ENCODE results near the gene CLEC18C. TPM values are rescaled to one million over a fixed set of nuclear protein-coding genes. Genes with fewer than 3 reads are reported as not detected.
"Not testable (repeated sequence)": the region's sequence is repeated elsewhere in the genome, so short reads cannot be mapped to it uniquely, and the experiment has no call there.

CLEC18C gene
- total and polyA plus RNA-seq, 9 donors = 0.07 to 0.50 (median 0.25) TPM; not detected in 2

GRCh38 chr16:70199170-70199569 is 25.6 kb downstream of the CLEC18C start:
- 82 to 84% (median 82%) methylated on average over 9 of the region's 9 CpGs for WGBS, 3 donors
- intact Hi-C loops (cut with DNase I); H3K27ac ChIP-seq: not testable (repeated sequence)

DNA sequence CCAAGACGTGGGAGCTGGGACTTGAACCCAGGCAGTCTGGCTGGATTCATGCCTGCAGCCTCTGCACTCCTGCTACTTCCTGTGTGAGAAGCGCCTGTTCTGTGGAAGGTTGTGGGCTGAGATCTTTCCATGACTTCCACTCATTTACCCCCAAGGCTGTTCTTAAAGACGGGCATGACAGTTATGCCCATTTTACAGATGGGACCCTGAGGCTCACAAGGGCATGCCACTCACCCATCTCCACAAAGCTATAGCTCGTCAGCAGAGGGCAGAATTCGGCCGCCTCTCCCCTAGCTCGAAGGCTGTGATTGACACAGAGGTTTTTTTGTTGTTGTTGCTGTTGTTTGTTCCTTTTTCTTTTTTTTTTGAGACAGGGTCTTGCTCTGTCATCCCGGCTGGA is 26.5 kb downstream of the CLEC18C start:
- intact Hi-C loops (cut with DNase I); H3K9me3 ChIP-seq; H3K36me3 ChIP-seq; H3K4me1 ChIP-seq (ENCODE audit: insufficient read depth); H3K27me3 ChIP-seq; H3K27ac ChIP-seq; DNase-seq; H3K4me3 ChIP-seq: not testable (repeated sequence)
- WGBS, 3 donors = 80 to 86% (median 83%) methylated on average over 8 of the region's 8 CpGs

More at GRCh38 chr16:70199170-70199569, 25.6 kb downstream of the CLEC18C start:
- not testable (repeated sequence) for DNase-seq; H3K27me3 ChIP-seq; H3K9me3 ChIP-seq; H3K4me1 ChIP-seq (ENCODE audit: insufficient read depth); H3K4me3 ChIP-seq; H3K36me3 ChIP-seq

DNA sequence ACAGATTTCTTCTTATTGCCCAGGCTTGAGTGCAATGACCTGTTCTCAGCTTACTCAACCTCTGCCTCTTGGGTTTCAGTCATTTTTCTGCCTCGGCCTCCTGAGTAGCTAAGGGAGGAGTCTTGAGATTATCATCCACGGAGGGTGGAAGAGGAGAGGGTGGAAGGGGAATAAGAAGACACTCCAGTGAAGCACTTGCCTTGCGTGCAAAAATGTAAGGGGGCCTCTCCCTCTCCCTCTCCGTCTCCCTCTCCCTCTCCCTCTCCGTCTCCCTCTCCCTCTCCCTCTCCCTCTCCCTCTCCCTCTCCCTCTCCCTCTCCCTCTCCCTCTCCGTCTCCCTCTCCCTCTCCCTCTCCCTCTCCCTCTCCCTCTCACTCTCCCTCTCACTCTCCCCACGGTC is 29.9 kb downstream of the CLEC18C start:
- intact Hi-C loops (cut with DNase I); H3K4me1 ChIP-seq (ENCODE audit: insufficient read depth); DNase-seq; H3K27ac ChIP-seq; H3K36me3 ChIP-seq; H3K4me3 ChIP-seq; H3K27me3 ChIP-seq; H3K9me3 ChIP-seq: not testable (repeated sequence)
- WGBS, 3 donors = 56 to 66% (median 61%) methylated on average over 4 to 5 of the region's 7 CpGs

DNA sequence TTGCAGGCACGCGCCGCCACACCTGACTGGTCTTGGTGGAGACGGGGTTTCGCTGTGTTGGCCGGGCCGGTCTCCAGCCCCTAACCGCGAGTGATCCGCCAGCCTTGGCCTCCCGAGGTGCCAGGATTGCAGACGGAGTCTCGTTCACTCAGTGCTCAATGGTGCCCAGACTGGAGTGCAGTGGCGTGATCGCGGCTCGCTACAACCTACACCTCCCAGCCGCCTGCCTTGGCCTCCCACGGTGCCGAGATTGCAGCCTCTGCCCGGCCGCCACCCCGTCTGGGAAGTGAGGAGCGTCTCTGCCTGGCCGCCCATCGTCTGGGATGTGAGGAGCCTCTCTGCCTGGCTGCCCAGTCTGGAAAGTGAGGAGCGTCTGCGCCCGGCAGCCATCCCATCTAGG is 30.4 kb downstream of the CLEC18C start:
- H3K36me3 ChIP-seq; DNase-seq; H3K4me3 ChIP-seq; intact Hi-C loops (cut with DNase I); H3K27ac ChIP-seq; H3K9me3 ChIP-seq; H3K4me1 ChIP-seq (ENCODE audit: insufficient read depth); H3K27me3 ChIP-seq: not testable (repeated sequence)
- 95 to 97% (median 96%) methylated on average over 16 to 19 of the region's 29 CpGs for WGBS, 3 donors

DNA sequence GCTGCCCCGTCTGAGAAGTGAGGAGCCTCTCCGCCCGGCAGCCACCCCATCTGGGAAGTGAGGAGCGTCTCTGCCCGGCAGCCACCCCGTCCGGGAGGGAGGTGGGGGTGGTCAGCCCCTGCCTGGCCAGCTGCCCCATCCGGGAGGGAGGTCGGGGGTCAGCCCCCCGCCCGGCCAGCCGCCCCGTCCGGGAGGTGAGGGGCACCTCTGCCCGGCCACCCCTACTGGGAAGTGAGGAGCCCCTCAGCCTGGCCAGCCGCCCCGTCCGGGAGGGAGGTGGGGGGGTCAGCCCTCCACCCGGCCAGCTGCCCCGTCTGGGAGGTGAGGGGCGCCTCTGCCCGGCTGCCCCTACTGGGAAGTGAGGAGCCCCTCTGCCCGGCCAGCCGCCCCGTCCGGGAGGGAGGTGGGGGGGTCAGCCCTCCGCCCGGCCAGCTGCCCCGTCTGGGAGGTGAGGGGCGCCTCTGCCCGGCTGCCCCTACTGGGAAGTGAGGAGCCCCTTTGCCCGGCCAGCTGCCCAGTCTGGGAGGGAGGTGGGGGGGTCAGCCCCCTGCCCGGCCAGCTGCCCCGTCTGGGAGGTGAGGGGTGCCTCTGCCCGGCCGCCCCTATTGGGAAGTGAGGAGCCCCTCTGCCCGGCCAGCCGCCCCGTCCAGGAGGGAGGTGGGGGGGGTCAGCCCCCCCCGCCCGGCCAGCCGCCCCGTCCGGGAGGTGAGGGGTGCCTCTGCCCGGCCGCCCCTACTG is 31.2 kb downstream of the CLEC18C start:
- H3K36me3 ChIP-seq = not testable (repeated sequence)
- WGBS, 3 donors = 91 to 100% (median 100%) methylated on average over 3 to 43 of the region's 46 CpGs

DNA sequence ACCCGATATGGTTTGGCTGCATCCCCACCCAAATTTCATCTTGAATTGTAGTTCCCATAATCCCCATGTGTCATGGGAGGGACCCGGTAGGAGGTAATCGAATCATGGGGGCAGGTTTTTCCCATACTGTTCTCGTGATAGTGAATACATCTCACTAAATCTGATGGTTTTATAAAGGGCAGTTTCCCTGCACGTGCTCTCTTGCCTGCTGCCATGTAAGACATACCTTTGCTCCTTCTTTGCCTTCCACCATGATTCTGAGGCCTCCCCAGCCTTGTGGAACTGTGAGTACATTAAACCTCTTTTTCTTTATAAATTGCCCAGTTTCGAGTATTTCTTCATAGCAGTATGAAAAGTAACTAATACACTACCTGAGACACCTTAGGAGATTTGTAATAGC is 32.8 kb downstream of the CLEC18C start:
- H3K36me3 ChIP-seq; H3K9me3 ChIP-seq; H3K27me3 ChIP-seq; H3K27ac ChIP-seq; H3K4me1 ChIP-seq (ENCODE audit: insufficient read depth); DNase-seq; H3K4me3 ChIP-seq; intact Hi-C loops (cut with DNase I): not testable (repeated sequence)
- WGBS, 3 donors = 93 to 98% (median 97%) methylated on average over 6 of the region's 6 CpGs

More for the DNA sequence above, 31.2 kb downstream of the CLEC18C start:
- H3K4me1 ChIP-seq (ENCODE audit: insufficient read depth); DNase-seq; intact Hi-C loops (cut with DNase I); H3K4me3 ChIP-seq; H3K27ac ChIP-seq; H3K9me3 ChIP-seq; H3K27me3 ChIP-seq: not testable (repeated sequence)

GRCh38 chr16:70218586-70218985 is 45.0 kb downstream of the CLEC18C start:
- DNase-seq; intact Hi-C loops (cut with DNase I); H3K36me3 ChIP-seq; H3K4me3 ChIP-seq; H3K27ac ChIP-seq; H3K27me3 ChIP-seq; H3K9me3 ChIP-seq; H3K4me1 ChIP-seq (ENCODE audit: insufficient read depth): not testable (repeated sequence)
- WGBS, 3 donors = 79 to 90% (median 80%) methylated on average over 2 of the region's 2 CpGs

DNA sequence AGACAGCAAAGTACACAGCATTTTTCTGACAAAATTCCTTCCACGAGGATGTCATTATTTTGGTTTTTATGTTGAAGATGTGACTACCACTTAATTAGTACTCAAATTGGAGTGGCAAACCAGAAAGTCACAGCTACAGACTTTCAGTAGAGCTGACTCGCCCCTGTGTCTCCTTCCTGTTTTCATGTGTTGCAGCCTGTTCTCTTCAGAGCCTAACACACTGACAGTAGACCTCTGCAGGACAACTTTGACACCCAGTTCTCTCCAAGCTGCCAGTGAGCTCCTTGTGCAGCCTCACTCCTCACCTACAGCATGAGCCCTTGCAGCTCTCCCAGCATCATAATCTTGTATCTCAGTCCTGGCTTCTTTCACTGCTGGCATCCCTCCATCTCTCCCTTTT is 49.0 kb downstream of the CLEC18C start:
- intact Hi-C loops (cut with DNase I); H3K27ac ChIP-seq; H3K4me1 ChIP-seq (ENCODE audit: insufficient read depth): not testable (repeated sequence)

DNA sequence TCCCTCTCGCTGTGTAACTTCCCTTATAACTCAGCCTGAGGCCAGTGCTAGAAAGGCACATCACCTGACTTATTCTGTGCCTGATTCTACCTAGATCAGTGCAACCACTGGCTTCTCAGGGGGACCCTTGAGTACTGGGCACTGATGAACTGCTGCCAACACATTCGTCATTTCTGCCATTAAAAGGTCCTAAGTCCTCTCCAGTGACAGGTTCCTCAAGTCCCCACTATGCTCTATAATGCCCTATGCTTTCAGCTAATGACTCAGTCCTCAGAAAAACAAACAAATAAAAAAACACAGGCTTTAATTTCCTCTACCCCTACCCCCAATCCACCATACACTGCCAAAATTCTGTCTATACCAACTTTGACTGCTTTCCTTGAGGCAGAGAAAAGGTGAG is 49.6 kb downstream of the CLEC18C start:
- H3K36me3 ChIP-seq; H3K4me1 ChIP-seq (ENCODE audit: insufficient read depth): not testable (repeated sequence)

More for the DNA sequence above, 49.0 kb downstream of the CLEC18C start:
- not testable (repeated sequence) for H3K36me3 ChIP-seq, DNase-seq, H3K27me3 ChIP-seq, H3K4me3 ChIP-seq, H3K9me3 ChIP-seq
- 56 to 83% (median 69%) methylated on average over 2 of the region's 2 CpGs for WGBS, 3 donors

DNA sequence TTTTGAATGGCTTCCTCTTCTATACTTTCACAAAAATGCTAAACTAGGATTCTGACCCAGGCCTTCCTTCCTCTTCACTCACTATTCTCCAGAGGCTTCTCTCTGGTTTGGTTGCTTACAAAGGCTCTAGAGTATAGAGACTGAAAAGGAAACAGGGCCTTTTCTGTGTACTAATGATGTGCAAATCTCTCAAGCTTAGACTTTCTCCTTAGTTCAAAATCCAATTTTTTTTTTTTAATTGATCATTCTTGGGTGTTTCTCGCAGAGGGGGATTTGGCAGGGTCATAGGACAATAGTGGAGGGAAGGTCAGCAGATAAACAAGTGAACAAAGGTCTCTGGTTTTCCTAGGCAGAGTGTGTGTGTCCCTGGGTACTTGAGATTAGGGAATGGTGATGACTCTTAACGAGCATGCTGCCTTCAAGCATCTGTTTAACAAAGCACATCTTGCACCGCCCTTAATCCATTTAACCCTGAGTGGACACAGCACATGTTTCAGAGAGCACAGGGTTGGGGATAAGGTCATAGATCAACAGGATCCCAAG is 50.5 kb downstream of the CLEC18C start:
- 81 to 91% (median 81%) methylated on average over 1 of the region's 3 CpGs for WGBS, 3 donors
- H3K4me3 ChIP-seq; H3K27ac ChIP-seq; H3K4me1 ChIP-seq (ENCODE audit: insufficient read depth); H3K27me3 ChIP-seq; DNase-seq; intact Hi-C loops (cut with DNase I); H3K9me3 ChIP-seq; H3K36me3 ChIP-seq: not testable (repeated sequence)

More for the DNA sequence above, 49.6 kb downstream of the CLEC18C start:
- H3K27me3 ChIP-seq; H3K4me3 ChIP-seq; DNase-seq; H3K9me3 ChIP-seq; H3K27ac ChIP-seq; intact Hi-C loops (cut with DNase I): not testable (repeated sequence)
- 90 to 100% (median 100%) methylated on average over 1 of the region's 2 CpGs for WGBS, 3 donors

- DNase-seq; H3K9me3 ChIP-seq; H3K4me1 ChIP-seq (ENCODE audit: insufficient read depth); H3K36me3 ChIP-seq; H3K27ac ChIP-seq; intact Hi-C loops (cut with DNase I); H3K4me3 ChIP-seq; H3K27me3 ChIP-seq: not testable (repeated sequence)
- 90 to 100% (median 98%) methylated on average over 14 to 19 of the region's 24 CpGs for WGBS, 3 donors
These were observed 51.1 kb downstream of the CLEC18C start for GRCh38 chr16:70224645-70225044.

DNA sequence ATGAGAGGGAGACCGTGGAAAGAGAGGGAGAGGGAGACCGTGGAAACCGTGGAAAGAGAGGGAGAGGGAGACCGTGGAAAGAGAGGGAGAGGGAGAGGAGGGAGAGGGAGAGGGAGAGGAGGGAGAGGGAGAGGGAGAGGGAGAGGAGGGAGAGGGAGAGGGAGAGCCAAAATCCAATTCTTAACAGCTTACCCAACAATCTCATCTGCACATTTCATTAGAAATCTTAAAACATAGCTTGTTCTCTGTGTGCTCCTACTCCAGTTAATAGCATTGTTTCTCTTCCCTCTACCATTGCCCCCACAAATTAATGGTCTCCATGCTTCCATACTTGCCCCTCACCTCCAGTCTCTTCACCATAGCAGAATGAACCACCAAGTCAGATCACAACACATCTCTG is 51.8 kb downstream of the CLEC18C start:
- H3K36me3 ChIP-seq; H3K27ac ChIP-seq; H3K4me3 ChIP-seq; H3K27me3 ChIP-seq; H3K4me1 ChIP-seq (ENCODE audit: insufficient read depth); H3K9me3 ChIP-seq; DNase-seq; intact Hi-C loops (cut with DNase I): not testable (repeated sequence)
- WGBS, 3 donors = 80 to 100% (median 84%) methylated on average over 3 to 4 of the region's 4 CpGs
